ENCODE measurements around the gene CFDP1. TPM values are rescaled to one million over a fixed set of nuclear protein-coding genes. Genes with fewer than 3 reads are reported as not detected.

Gene CFDP1
- total RNA-seq, result 81.5 and 83.0 TPM in 2 replicates

GRCh38 chr16:75432828-75433731 is at the start of gene CFDP1:
Gene CFDP1, minus strand, starts transcription at chr16:75433503. Its CDS starts 151 bp downstream, at chr16:75433352.

GRCh38 chr16:75464122-75464918 is 31.0 kb upstream of the CFDP1 start, which contains the start of gene TMEM170A:
Gene TMEM170A, minus strand, starts transcription at chr16:75464689. Its CDS starts 89 bp downstream, at chr16:75464600.

GRCh38 chr16:75251280-75252048 is 181.8 kb downstream of the CFDP1 start, which contains the start of gene BCAR1:
Gene BCAR1, minus strand, starts transcription at chr16:75251624. Its CDS starts 142 bp downstream, at chr16:75251482.

Other genes with a start within 250 kb of the CFDP1 start
- not detected in 2 replicates for gene CTRB2, start 226.3 kb downstream of the CFDP1 start, total RNA-seq
- not detected in 2 replicates for gene CTRB1, start 214.5 kb downstream of the CFDP1 start, total RNA-seq
- gene BCAR1, start 181.9 kb downstream of the CFDP1 start, total RNA-seq, result 91.0 and 95.5 TPM in 2 replicates
- 19.8 and 44.7 TPM in 2 replicates for gene TMEM170A, start 31.2 kb upstream of the CFDP1 start, total RNA-seq
- gene CHST6, start 61.9 kb upstream of the CFDP1 start, total RNA-seq, result 0.46 and 1.9 TPM in 2 replicates
- gene CHST5, start 102.6 kb upstream of the CFDP1 start, total RNA-seq, result not detected in 2 replicates
- 9.9 and 19.2 TPM in 2 replicates for gene TMEM231, start 122.7 kb upstream of the CFDP1 start, total RNA-seq
- 51.1 and 51.6 TPM in 2 replicates for gene GABARAPL2, start 132.9 kb upstream of the CFDP1 start, total RNA-seq
- 62.0 and 68.8 TPM in 2 replicates for gene ADAT1, start 189.8 kb upstream of the CFDP1 start, total RNA-seq
- gene KARS1, start 214.2 kb upstream of the CFDP1 start, total RNA-seq, result 188 and 193 TPM in 2 replicates
- gene TERF2IP, start 214.3 kb upstream of the CFDP1 start, total RNA-seq, result 48.7 and 70.1 TPM in 2 replicates
- gene CPHXL2, start 243.5 kb upstream of the CFDP1 start, total RNA-seq, result not detected in 2 replicates

All from epithelial cell of umbilical artery (primary cell).